SU-DHL-6 (cell line): ENCODE data around the gene FBXW7.

Experiments used
- CTCF ChIP-seq: fragments of 200-600 bp; sonication (generic); IDR thresholded peaks from one replicate; pipeline ENCODE4 v1.5.1; 2017; ENCODE audit warnings: antibody characterized with exemption, mild to moderate bottlenecking, low read length, moderate library complexity; ENCODE audit not compliant: insufficient read depth, poor library complexity, severe bottlenecking
- EZH2phosphoT487 ChIP-seq: fragments of 200-600 bp; sonication (generic), shearing (Covaris generic); conservative IDR thresholded peaks from 2 replicates; pipeline ENCODE4 v1.6.1; 2018; ENCODE audit warnings: mild to moderate bottlenecking, antibody characterized with exemption, low read length, moderate library complexity, mixed read lengths

- TF ChIP-seq CTCF (no peak), EZH2phosphoT487 (no peak)
Observed at GRCh38 chr4:152322656-152323055, 213.2 kb downstream of the FBXW7 start.
